GM23248 (cell line): ENCODE measurements around the gene GLS2. TPM values are rescaled to one million over a fixed set of nuclear protein-coding genes. Genes with fewer than 3 reads are reported as not detected.
A peak's percentile ranks its signal among the peaks of the same experiment; 100 is the strongest.
"Not testable (repeated sequence)": the region's sequence is repeated elsewhere in the genome, so short reads cannot be mapped to it uniquely, and the experiment has no call there.

ENCODE experiments used
- DNase-seq: peaks from one replicate; pipeline ENCODE4 v3.0.0-alpha.2; 2015
- H2AFZ ChIP-seq: fragments of 200-600 bp; sonication (generic); 2 replicates; pipeline ENCODE4 v1.6.1; 2016; ENCODE audit warnings: antibody characterized with exemption
- H3F3A ChIP-seq: fragments of 200-600 bp; sonication (generic); 2 replicates; pipeline ENCODE4 v1.6.1; 2016; ENCODE audit warnings: mild to moderate bottlenecking, antibody characterized with exemption, mixed run types; ENCODE audit not compliant: insufficient read depth
- H3K27ac ChIP-seq: fragments of 200-600 bp; sonication (generic); 2 replicates; pipeline ENCODE4 v1.5.1; 2016; ENCODE audit warnings: mild to moderate bottlenecking
- H3K27me3 ChIP-seq: fragments of 200-600 bp; sonication (generic); replicated peaks from 2 replicates; pipeline ENCODE4 v1.6.1; 2016; ENCODE audit warnings: mild to moderate bottlenecking; ENCODE audit not compliant: insufficient read depth
- H3K36me3 ChIP-seq: fragments of 200-600 bp; sonication (generic); 2 replicates; pipeline ENCODE4 v1.6.1; 2016; ENCODE audit warnings: low read depth, mild to moderate bottlenecking
- H3K4me1 ChIP-seq: fragments of 200-600 bp; sonication (generic); 2 replicates; pipeline ENCODE4 v1.6.1; 2016; ENCODE audit warnings: mild to moderate bottlenecking; ENCODE audit not compliant: insufficient read depth
- H3K4me2 ChIP-seq: fragments of 200-600 bp; sonication (generic); one replicate; pipeline ENCODE4 v1.6.1; 2016; ENCODE audit warnings: mild to moderate bottlenecking; ENCODE audit not compliant: unreplicated experiment
- H3K4me3 ChIP-seq: fragments of 200-600 bp; sonication (generic); 2 replicates; pipeline ENCODE4 v1.5.1; 2016; ENCODE audit warnings: mild to moderate bottlenecking
- H3K79me2 ChIP-seq: fragments of 200-600 bp; sonication (generic); 2 replicates; pipeline ENCODE4 v1.6.1; 2016; ENCODE audit warnings: mild to moderate bottlenecking; ENCODE audit not compliant: insufficient read depth
- H3K9ac ChIP-seq: fragments of 200-600 bp; sonication (generic); 2 replicates; pipeline ENCODE4 v1.6.1; 2016; ENCODE audit warnings: mild to moderate bottlenecking
- H3K9me2 ChIP-seq: fragments of 200-600 bp; sonication (generic); 2 replicates; pipeline ENCODE4 v1.6.1; 2016; ENCODE audit warnings: mixed run types, mild to moderate bottlenecking, moderate library complexity; ENCODE audit not compliant: insufficient read depth
- H3K9me3 ChIP-seq: fragments of 200-600 bp; sonication (generic); one replicate; pipeline ENCODE4 v1.6.1; 2017; ENCODE audit warnings: low read depth
- H4K20me1 ChIP-seq: fragments of 200-600 bp; sonication (generic); 2 replicates; pipeline ENCODE4 v1.6.0; 2016; ENCODE audit not compliant: insufficient read depth
- EZH2 ChIP-seq: fragments of 200-600 bp; sonication (generic); IDR thresholded peaks from 2 replicates; pipeline ENCODE4 v1.6.1; 2018; ENCODE audit warnings: antibody characterized with exemption, mild to moderate bottlenecking; ENCODE audit not compliant: insufficient read depth, poor library complexity, severe bottlenecking
- EZH2phosphoT487 ChIP-seq: fragments of 200-600 bp; sonication (generic); IDR thresholded peaks from 2 replicates; pipeline ENCODE4 v1.6.1; 2018; ENCODE audit warnings: antibody characterized with exemption, moderate library complexity, mild to moderate bottlenecking, low read depth; ENCODE audit not compliant: insufficient read depth
- WGBS, 2 experiments: methylation state at CpG; one replicate each; pipeline ENCODE4 v1.1.6; 2015 to 2017; ENCODE audit warnings: low lambda C conversion rate in 2 of 2, low coverage in 1 of 2; ENCODE audit errors: missing lambda C conversion rate in 2 of 2; 5-methylcytosine and 5-hydroxymethylcytosine counted together
- in situ Hi-C: fragments of 300-500 bp; cut with MboI; formaldehyde crosslinking; loops from 2 replicates; pipeline ENCODE4 v1.15.0; 2020
- polyA plus RNA-seq: library from polyadenylated mRNA; unstranded; fragments of >200 nt; fragmentation: Nextera tagmentation; extraction: Ambion mirVana; gene quantifications from 2 replicates; pipeline ENCODE4 v1.2.1, GENCODE V29; 2016
- total RNA-seq: library from RNA; depleted of rRNA; stranded (reverse); fragments of >200 nt; shearing (Covaris generic); gene quantifications from 2 replicates; pipeline ENCODE4 v1.2.3, GENCODE V29; 2014

GLS2 gene
- total and polyA plus RNA-seq, 2 experiments from 2014 or later, result not detected

DNA sequence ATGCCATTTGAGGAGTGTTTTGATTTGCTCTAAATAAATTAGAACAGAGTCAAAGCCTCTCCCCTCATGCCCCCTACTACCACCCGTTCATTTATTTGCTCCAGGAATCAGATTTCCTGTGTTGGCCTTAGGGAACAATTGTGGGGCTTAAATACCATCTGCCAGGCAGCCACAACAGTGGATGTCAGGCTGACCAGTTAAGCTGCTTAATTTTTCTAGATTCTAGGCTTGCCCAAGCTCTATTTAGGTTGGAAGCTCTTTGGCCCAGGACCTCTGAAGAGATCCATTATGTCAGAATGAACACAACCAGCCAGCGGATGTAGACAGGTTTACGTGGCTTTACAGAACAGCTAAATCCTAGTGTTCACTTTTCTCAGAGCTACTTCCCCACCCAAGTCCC is 37.7 kb downstream of the GLS2 start:
- in situ Hi-C loops, result no loop called here
- Histone ChIP-seq H2AFZ (peak overlapping the region; percentile 95; the same call in 1 of the 2 replicates), H3F3A (0 out of 2 replicates have a peak, but pooled peaks cover 5% of the 10 kb centered on the region), H3K27ac (no peak overlapping the region), H3K4me1 (peaks cover 4% of the 10 kb centered on the region; the same call in 1 of the 2 replicates), H3K9ac (no peak overlapping the region), H3K4me2 (no peak overlapping the region), H4K20me1 (no peaks in the 10 kb centered on the region), H3K27me3 (no peaks in the 10 kb centered on the region), H3K4me3 (no peak overlapping the region), H3K79me2 (peaks cover 10% of the 10 kb centered on the region; the same call in 1 of the 2 replicates), H3K36me3 (no peaks in the 10 kb centered on the region), H3K9me3 (no peaks in the 10 kb centered on the region), H3K9me2 (no peaks in the 10 kb centered on the region)
- TF ChIP-seq EZH2phosphoT487 (no peak), EZH2 (no peak)
- DNase-seq, result no peak
- WGBS, 2 experiments, result 97 to 100% methylated on average over 3 of the region's 3 CpGs

DNA sequence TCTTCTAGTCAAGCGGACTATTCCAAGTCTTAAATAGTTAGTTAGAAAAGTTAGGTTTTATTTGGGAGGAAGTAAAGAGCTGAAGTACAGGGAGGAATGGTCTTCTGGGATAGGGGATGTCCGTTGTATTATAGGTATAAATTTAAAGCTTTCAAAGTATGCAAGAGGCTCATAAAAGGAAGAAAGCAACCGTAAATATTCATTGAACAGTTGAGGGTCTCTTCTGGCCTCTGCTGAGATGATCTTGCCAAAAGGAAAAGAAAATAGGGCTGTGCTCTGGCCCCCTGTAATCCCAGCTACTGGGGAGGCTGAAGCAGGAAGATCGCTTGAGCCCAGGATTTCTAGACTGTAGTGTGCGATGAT is 38.4 kb downstream of the GLS2 start:
- Histone ChIP-seq H3K4me3 (peak overlapping the region; percentile 86), H3K36me3 (no peaks in the 10 kb centered on the region), H3F3A (0 out of 2 replicates have a peak, but pooled peaks cover 5% of the 10 kb centered on the region), H2AFZ (peak overlapping the region; percentile 95), H3K9me2 (no peaks in the 10 kb centered on the region), H3K9me3 (no peaks in the 10 kb centered on the region), H3K4me2 (peak overlapping the region; percentile 92), H3K27ac (peak overlapping the region; percentile 57), H3K27me3 (no peaks in the 10 kb centered on the region), H3K79me2 (peaks cover 14% of the 10 kb centered on the region), H4K20me1 (no peaks in the 10 kb centered on the region), H3K4me1 (peaks cover 4% of the 10 kb centered on the region; the same call in 1 of the 2 replicates), H3K9ac (peak overlapping the region; percentile 80)
- in situ Hi-C loops, result no loop called here
- TF ChIP-seq EZH2, result no peak
- no peak for TF ChIP-seq EZH2phosphoT487
- no peak for DNase-seq
- WGBS, 2 experiments, result 41 to 42% methylated on average over 5 of the region's 5 CpGs

DNA sequence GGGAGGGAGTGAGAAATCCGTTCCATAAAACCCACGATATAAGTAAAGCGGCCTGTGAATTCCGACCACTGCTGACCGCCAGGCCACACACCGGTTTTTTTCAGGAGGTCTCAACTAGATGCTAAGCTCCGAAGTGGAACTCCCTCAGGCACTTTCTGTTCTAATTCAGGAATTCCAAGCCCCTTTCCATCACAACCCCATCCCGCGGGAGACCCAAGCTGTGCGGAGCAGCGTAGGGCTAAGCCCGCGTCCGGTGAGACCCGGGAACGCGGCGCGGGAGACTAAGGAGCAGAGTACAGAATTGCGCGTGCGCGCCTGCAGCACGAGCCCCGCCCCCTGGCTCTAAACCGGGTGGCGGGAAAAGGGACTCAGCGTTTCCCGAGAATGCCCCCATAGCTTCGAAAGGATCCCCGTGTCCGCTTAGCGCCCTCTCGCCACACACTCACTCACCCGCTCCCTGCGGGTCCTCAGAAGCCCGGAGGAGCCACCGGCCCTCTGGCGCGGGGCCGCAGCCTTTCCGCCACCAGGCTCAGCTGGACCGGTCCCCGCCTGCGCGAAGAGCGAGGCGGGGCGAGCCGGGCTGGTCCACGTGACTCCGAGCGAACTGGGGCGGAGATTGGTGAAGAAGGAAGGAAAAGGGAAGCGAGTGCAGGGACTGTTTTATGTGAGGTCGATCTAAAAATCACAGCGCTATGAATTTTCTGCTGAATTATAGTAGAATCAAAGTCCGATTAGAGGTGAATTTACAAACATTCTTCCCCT is 38.9 kb downstream of the GLS2 start, which contains the start of gene TIMELESS:
Gene TIMELESS, minus strand, starts transcription at position 567 of the 762 bp plus-strand sequence. CDS start 15,256 bp downstream, outside the sequence.
- H3K4me2 ChIP-seq, result peak within 1 kb of the TSS; percentile 92
- DNase-seq, result peak; percentile 96
- H3K27me3 ChIP-seq, result no peaks in the 10 kb centered on the region
- WGBS, 2 experiments, result 1 to 2% methylated on average over 58 of the region's 58 CpGs
- in situ Hi-C loops, result no loop called here
- H3K9me2 ChIP-seq, result no peaks in the 10 kb centered on the region
- H3K4me3 ChIP-seq, result peak within 1 kb of the TSS; percentile 86
- H3K27ac ChIP-seq, result peak within 1 kb of the TSS; percentile 57
- H3K9me3 ChIP-seq, result no peaks in the 10 kb centered on the region
- peak within 1 kb of the TSS; percentile 80 for H3K9ac ChIP-seq
- peak within 1 kb of the TSS; percentile 95 for H2AFZ ChIP-seq
- no peaks in the 10 kb centered on the region for H4K20me1 ChIP-seq
- 0 out of 2 replicates have a peak, but pooled peaks cover 5% of the 10 kb centered on the region for H3F3A ChIP-seq
- TF ChIP-seq EZH2 (no peak), EZH2phosphoT487 (no peak)
- H3K4me1 ChIP-seq, result peaks cover 4% of the 10 kb centered on the region; the same call in 1 of the 2 replicates
- peaks cover 16% of the 10 kb centered on the region for H3K79me2 ChIP-seq
- no peaks in the 10 kb centered on the region for H3K36me3 ChIP-seq

DNA sequence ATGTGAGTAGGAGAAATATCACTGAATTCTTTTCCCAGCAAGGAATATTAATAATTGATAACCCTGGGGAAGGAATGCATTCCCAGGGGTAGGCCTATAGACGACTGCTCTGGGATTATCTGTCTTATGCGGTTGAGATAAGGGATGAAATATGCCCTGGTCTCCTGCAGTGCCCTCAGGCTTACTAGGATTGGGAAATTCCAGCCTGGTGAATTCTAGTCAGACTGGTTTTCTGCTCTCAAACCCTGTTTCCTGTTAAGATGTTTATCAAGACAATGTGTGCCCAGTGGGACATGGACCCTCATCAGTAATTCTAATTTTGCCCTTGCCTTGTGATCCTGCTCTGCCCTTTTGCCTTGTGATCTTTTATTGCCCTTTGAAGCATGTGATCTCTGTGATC is 44.8 kb downstream of the GLS2 start:
- 92 to 97% methylated on average over 2 of the region's 2 CpGs for WGBS, 2 experiments
- H3F3A ChIP-seq, result not testable (repeated sequence)

More for the DNA sequence above, 44.8 kb downstream of the GLS2 start:
- H3K79me2 ChIP-seq, result peaks cover 40% of the 10 kb centered on the region
- DNase-seq, H4K20me1 ChIP-seq, H3K27ac ChIP-seq, H3K9ac ChIP-seq, H3K9me3 ChIP-seq, H3K9me2 ChIP-seq, H3K36me3 ChIP-seq, H3K4me1 ChIP-seq, in situ Hi-C loops, H3K4me3 ChIP-seq, H3K4me2 ChIP-seq, H3K27me3 ChIP-seq, H2AFZ ChIP-seq: not testable (repeated sequence)
